A673 (cell line): ENCODE data around the gene PRRT1. TPM values are rescaled to one million over a fixed set of nuclear protein-coding genes. Genes with fewer than 3 reads are reported as not detected.
A peak's percentile ranks its signal among the peaks of the same experiment; 100 is the strongest.

Experiments
- BruUV-seq: library from RNA; stranded (reverse); fragments of 400-500 nt; replicated peaks from 2 replicates; lab custom pipeline; 2021; lab: Mats Ljungman, UMichigan
- CTCF ChIA-PET: fragments of 300-600 bp; sonication (Branson Sonifier 250); formaldehyde crosslinking; loops from one replicate; lab custom pipeline; 2022; ENCODE audit warnings: antibody characterized with exemption; lab: Charles Lee
- POLR2A ChIA-PET: fragments of 300-600 bp; sonication (Branson Sonifier 250); formaldehyde crosslinking; loops from one replicate; lab custom pipeline; 2022; ENCODE audit warnings: antibody characterized with exemption; ENCODE audit not compliant: low non-redundant PET; lab: Charles Lee
- DNase-seq: peaks from one replicate; pipeline ENCODE4 v3.0.0-alpha.2; 2015; ENCODE audit warnings: low spot score
- H3K27ac ChIP-seq: fragments of 200-600 bp; sonication (generic); 2 replicates; pipeline ENCODE4 v1.5.1; 2016; ENCODE audit warnings: mixed run types, low read depth, mild to moderate bottlenecking, mixed read lengths, antibody characterized with exemption, low read length; ENCODE audit not compliant: poor library complexity, severe bottlenecking
- H3K27me3 ChIP-seq: fragments of 200-600 bp; sonication (generic); replicated peaks from 2 replicates; pipeline ENCODE4 v1.6.1; 2017; ENCODE audit warnings: mixed run types, low read depth, mild to moderate bottlenecking, mixed read lengths, antibody characterized with exemption, low read length; ENCODE audit not compliant: insufficient read depth, poor library complexity
- H3K36me3 ChIP-seq: fragments of 200-600 bp; sonication (generic); 2 replicates; pipeline ENCODE4 v1.6.1; 2016; ENCODE audit warnings: mixed run types, mild to moderate bottlenecking, mixed read lengths, antibody characterized with exemption, low read length; ENCODE audit not compliant: insufficient read depth, poor library complexity, severe bottlenecking
- H3K4me1 ChIP-seq: fragments of 200-600 bp; sonication (generic); 2 replicates; pipeline ENCODE4 v1.6.1; 2017; ENCODE audit warnings: mixed run types, mild to moderate bottlenecking, mixed read lengths, antibody characterized with exemption, low read length; ENCODE audit not compliant: insufficient read depth, poor library complexity, severe bottlenecking
- H3K4me3 ChIP-seq: fragments of 200-600 bp; sonication (generic); 2 replicates; pipeline ENCODE4 v1.5.1; 2016; ENCODE audit warnings: low read depth, mixed run types, mild to moderate bottlenecking, mixed read lengths, low read length; ENCODE audit not compliant: poor library complexity, severe bottlenecking
- H3K9me3 ChIP-seq: fragments of 200-600 bp; sonication (generic); 2 replicates; pipeline ENCODE4 v1.6.1; 2016; ENCODE audit warnings: mixed run types, low read depth, mild to moderate bottlenecking, mixed read lengths, antibody characterized with exemption, low read length; ENCODE audit not compliant: poor library complexity, severe bottlenecking
- EZH2 ChIP-seq: fragments of 200-600 bp; sonication (generic); IDR thresholded peaks from 2 replicates; pipeline ENCODE4 v1.6.1; 2017; ENCODE audit warnings: borderline replicate concordance, low read depth, mild to moderate bottlenecking, mixed read lengths, antibody characterized with exemption, low read length; ENCODE audit not compliant: poor library complexity, severe bottlenecking
- intact Hi-C: fragments of 100-400 bp; cut with micrococcal nuclease; formaldehyde crosslinking; loops from one replicate; pipeline ENCODE4 v1.10.0; 2022; ENCODE audit not compliant: unreplicated experiment
- total RNA-seq: library from RNA; stranded (reverse); gene quantifications from 2 replicates; pipeline ENCODE4 v1.2.3, GENCODE V29; 2021
- TF ChIP-seq, protein P1 (sequence below): fragments of 300-800, 200-600 bp; sonication (generic); conservative IDR thresholded peaks from 2 replicates; pipeline ENCODE4 v1.5.1; 2017; ENCODE audit warnings: low read depth, mild to moderate bottlenecking, antibody characterized with exemption, low read length, moderate library complexity, mixed read lengths

PRRT1 gene
- total RNA-seq, 1 experiment from 2014 or later = 4.5 TPM

DNA sequence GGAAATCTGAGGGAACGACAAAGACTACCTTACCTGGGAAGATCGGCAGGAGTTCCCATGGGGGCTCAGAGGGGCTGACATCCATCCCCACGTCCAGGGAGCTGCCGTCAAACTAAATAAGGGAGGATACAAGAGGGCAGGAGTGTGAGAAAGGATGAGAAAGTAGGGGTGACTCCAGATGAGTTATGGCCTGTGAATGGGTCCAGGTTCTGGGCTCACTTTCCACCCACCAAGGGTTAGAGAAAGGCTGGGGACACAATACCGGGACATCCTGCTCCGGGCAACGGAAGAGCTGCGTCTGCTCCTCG, 24.4 kb downstream of the PRRT1 start:
- peak overlapping the region; percentile 89 for H3K4me3 ChIP-seq
- CTCF ChIA-PET = interaction anchor here (1.2 kb wide), 1 partner anchor 63 kb away, joined by 3 read pairs; the partner anchor contains the start of gene PBX2
- POLR2A ChIA-PET = no interaction called here
- intact Hi-C loops = no loop called here
- no peaks in the 10 kb centered on the region for H3K27me3 ChIP-seq
- H3K36me3 ChIP-seq = peaks cover 18% of the 10 kb centered on the region
- no TSS peak for BruUV-seq
- peak overlapping the region; percentile 97 for H3K27ac ChIP-seq
- H3K4me1 ChIP-seq = peaks cover 21% of the 10 kb centered on the region
- TF ChIP-seq, protein P1, sequence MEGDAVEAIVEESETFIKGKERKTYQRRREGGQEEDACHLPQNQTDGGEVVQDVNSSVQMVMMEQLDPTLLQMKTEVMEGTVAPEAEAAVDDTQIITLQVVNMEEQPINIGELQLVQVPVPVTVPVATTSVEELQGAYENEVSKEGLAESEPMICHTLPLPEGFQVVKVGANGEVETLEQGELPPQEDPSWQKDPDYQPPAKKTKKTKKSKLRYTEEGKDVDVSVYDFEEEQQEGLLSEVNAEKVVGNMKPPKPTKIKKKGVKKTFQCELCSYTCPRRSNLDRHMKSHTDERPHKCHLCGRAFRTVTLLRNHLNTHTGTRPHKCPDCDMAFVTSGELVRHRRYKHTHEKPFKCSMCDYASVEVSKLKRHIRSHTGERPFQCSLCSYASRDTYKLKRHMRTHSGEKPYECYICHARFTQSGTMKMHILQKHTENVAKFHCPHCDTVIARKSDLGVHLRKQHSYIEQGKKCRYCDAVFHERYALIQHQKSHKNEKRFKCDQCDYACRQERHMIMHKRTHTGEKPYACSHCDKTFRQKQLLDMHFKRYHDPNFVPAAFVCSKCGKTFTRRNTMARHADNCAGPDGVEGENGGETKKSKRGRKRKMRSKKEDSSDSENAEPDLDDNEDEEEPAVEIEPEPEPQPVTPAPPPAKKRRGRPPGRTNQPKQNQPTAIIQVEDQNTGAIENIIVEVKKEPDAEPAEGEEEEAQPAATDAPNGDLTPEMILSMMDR = no peak
- no peak for TF ChIP-seq EZH2
- no peaks in the 10 kb centered on the region for H3K9me3 ChIP-seq
- no peak for DNase-seq

GRCh38 chr6:32126880-32127279, 24.9 kb downstream of the PRRT1 start:
- no peak for DNase-seq
- Histone ChIP-seq H3K4me3 (peak overlapping the region; percentile 89), H3K9me3 (no peaks in the 10 kb centered on the region), H3K36me3 (peaks cover 18% of the 10 kb centered on the region), H3K27ac (peak overlapping the region; percentile 97), H3K4me1 (peaks cover 21% of the 10 kb centered on the region), H3K27me3 (no peaks in the 10 kb centered on the region)
- intact Hi-C loops = no loop called here
- TF ChIP-seq, protein P1 = no peak
- TF ChIP-seq EZH2 = no peak
- ChIA-PET POLR2A (no interaction called here), CTCF (no interaction called here)
- no TSS peak for BruUV-seq

GRCh38 chr6:32123681-32124080, 28.1 kb downstream of the PRRT1 start:
- H3K36me3 ChIP-seq = peaks cover 25% of the 10 kb centered on the region
- DNase-seq = no peak
- ChIA-PET CTCF (no interaction called here), POLR2A (no interaction called here)
- no TSS peak for BruUV-seq
- TF ChIP-seq, protein P1 = no peak
- TF ChIP-seq EZH2 = no peak
- intact Hi-C loops = no loop called here
- peaks cover 12% of the 10 kb centered on the region for H3K4me1 ChIP-seq
- H3K9me3 ChIP-seq = no peaks in the 10 kb centered on the region
- no peaks in the 10 kb centered on the region for H3K27me3 ChIP-seq
- H3K27ac ChIP-seq = no peak overlapping the region
- no peak overlapping the region for H3K4me3 ChIP-seq
